Measurements from ENCODE around the gene NTRK2.

DNA sequence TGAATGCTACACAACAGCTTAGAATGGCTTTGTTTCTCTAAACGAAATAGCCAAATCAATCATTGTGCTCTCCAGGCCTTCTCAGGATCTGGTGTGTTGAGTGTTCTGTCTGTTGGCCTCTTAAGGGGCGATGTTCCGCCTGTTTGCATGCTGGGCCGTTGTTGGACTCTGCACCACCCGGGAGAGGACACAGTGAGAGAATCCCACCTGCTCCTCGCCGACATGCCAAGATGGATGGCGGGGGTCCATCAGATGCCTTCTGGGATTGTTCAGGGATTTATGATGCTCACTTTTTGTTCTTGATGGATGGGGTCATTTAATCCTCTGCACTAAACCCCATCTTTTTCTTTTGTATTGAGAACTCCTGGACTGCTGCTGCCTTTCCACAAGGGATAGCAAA is 159.9 kb downstream of the NTRK2 start:
- TF ChIP-seq, protein P1, sequence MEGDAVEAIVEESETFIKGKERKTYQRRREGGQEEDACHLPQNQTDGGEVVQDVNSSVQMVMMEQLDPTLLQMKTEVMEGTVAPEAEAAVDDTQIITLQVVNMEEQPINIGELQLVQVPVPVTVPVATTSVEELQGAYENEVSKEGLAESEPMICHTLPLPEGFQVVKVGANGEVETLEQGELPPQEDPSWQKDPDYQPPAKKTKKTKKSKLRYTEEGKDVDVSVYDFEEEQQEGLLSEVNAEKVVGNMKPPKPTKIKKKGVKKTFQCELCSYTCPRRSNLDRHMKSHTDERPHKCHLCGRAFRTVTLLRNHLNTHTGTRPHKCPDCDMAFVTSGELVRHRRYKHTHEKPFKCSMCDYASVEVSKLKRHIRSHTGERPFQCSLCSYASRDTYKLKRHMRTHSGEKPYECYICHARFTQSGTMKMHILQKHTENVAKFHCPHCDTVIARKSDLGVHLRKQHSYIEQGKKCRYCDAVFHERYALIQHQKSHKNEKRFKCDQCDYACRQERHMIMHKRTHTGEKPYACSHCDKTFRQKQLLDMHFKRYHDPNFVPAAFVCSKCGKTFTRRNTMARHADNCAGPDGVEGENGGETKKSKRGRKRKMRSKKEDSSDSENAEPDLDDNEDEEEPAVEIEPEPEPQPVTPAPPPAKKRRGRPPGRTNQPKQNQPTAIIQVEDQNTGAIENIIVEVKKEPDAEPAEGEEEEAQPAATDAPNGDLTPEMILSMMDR (IDR thresholded peaks at IDR 0.05), result no peak
- no peak for TF ChIP-seq POLR2A (IDR thresholded peaks at IDR 0.05)
